ENCODE results near the gene DMC1. TPM values are rescaled to one million over a fixed set of nuclear protein-coding genes. Genes with fewer than 3 reads are reported as not detected.

Gene DMC1
- total and polyA plus RNA-seq, 9 of the 15 experiments (the other 6 are each of a cell fraction or from before 2014, with no cell fraction given), result 5.5 to 55.5 (median 9.8) TPM

GRCh38 chr22:38608992-38609750 lies 39.2 kb upstream of the DMC1 start:
- no peak overlapping the region for H3K4me3 ChIP-seq
- H3K4me1 ChIP-seq (replicated peaks in 1 of 2; ENCODE audit: control insufficient read depth in 2 of 2, insufficient read depth in 2 of 2, low read length in 2 of 2), result peaks cover 0 to 3% of the 10 kb centered on the region in 2 experiments; a peak in 1 of 5 replicates
- ATAC-seq, result no peak
- H3K4me2 ChIP-seq (ENCODE audit: insufficient read depth, low read length), result no peak overlapping the region
- H3K9me1 ChIP-seq (ENCODE audit: control insufficient read depth, insufficient read depth, low read length), result no peaks in the 10 kb centered on the region
- H4K20me1 ChIP-seq (replicated peaks; ENCODE audit: control insufficient read depth, insufficient read depth, low read length), result no peaks in the 10 kb centered on the region
- H2AFZ ChIP-seq (ENCODE audit: low read depth, low read length), result no peak overlapping the region
- no peaks in the 10 kb centered on the region for H3K9me3 ChIP-seq (replicated peaks; ENCODE audit: control insufficient read depth, insufficient read depth, low read depth, low read length)
- no TSS peak for BruUV-seq (replicated peaks)
- H3K27ac ChIP-seq (ENCODE audit: extremely low read depth, low read depth, low read length), result no peak overlapping the region
- H3K27me3 ChIP-seq (ENCODE audit: control insufficient read depth in 2 of 2, insufficient read depth in 2 of 2, low read length in 2 of 2), result no peaks in the 10 kb centered on the region
- no peak for FAIRE-seq
- no peak for DNase-seq (ENCODE audit: extremely low read depth in 1 of 4, low spot score in 3 of 4)
- H3K9ac ChIP-seq (ENCODE audit: insufficient read depth in 1 of 2, low read depth in 2 of 2, low read length in 2 of 2), result no peak overlapping the region
- POLR2A ChIA-PET, result interaction anchor here (1.4 kb wide), 1 partner anchor 10 kb away, joined by 3 read pairs; no protein-coding TSS in a partner anchor
- in situ Hi-C loops (cut with MboI) (no loop called here), intact Hi-C loops (cut with micrococcal nuclease) (no loop called here)
- H3K79me2 ChIP-seq (ENCODE audit: control insufficient read depth, insufficient read depth, low read length), result no peaks in the 10 kb centered on the region
- H3K36me3 ChIP-seq (ENCODE audit: control insufficient read depth, insufficient read depth, low read length), result no peaks in the 10 kb centered on the region
- WGBS (ENCODE audit: insufficient coverage, low coverage, missing lambda C conversion rate), result 40% methylated on average over 12 of the region's 13 CpGs
- CTCF ChIA-PET (ENCODE audit: low intra/inter-chr PET ratio), result no interaction called here
- TF ChIP-seq ZNF668 (CRISPR knock-in tag; IDR thresholded peaks at IDR 0.05) (no peak), CHD7 (IDR thresholded peaks at IDR 0.05; ENCODE audit: low read depth, low read length) (no peak), NUFIP1 (IDR thresholded peaks at IDR 0.05; ENCODE audit: partially characterized antibody) (no peak), E2F4 (CRISPR knock-in tag; IDR thresholded peaks at IDR 0.05; ENCODE audit: low read depth) (no peak), USF2 (CRISPR knock-in tag; IDR thresholded peaks at IDR 0.05) (no peak; the same call in 1 of the 2 replicates), HDAC8 (tag; IDR thresholded peaks at IDR 0.05) (no peak)

Data from K562 (cell line).